Astrocyte of the cerebellum (primary cell): ENCODE data around the gene ADGRD1.

Experiments used
- DNase-seq: peaks from one replicate; pipeline ENCODE4 v3.0.0-alpha.2; 2011; ENCODE audit warnings: low read depth
- H3K4me3 ChIP-seq: 2 replicates; pipeline ENCODE4 v1.5.1; 2011; ENCODE audit warnings: mild to moderate bottlenecking, low read depth, low read length, moderate library complexity
- CTCF ChIP-seq: IDR thresholded peaks from 2 replicates; pipeline ENCODE4 v1.5.1; 2012; ENCODE audit warnings: low read length, low read depth, moderate library complexity, mild to moderate bottlenecking; ENCODE audit errors: missing control alignments
- in situ Hi-C: cut with HindIII; loops from 2 replicates; pipeline ENCODE4 v1.10.0; 2017; ENCODE audit warnings: low sequenced_read_pairs

The ADGRD1 gene

GRCh38 chr12:131011165-131012079, 57.7 kb downstream of the ADGRD1 start:
- in situ Hi-C loops, result no loop called here
- H3K4me3 ChIP-seq, result no peak overlapping the region
- TF ChIP-seq CTCF, result no peak
- DNase-seq, result no peak

- TF ChIP-seq CTCF, result no peak
- H3K4me3 ChIP-seq, result no peak overlapping the region
- in situ Hi-C loops, result no loop called here
- no peak for DNase-seq
Observed at GRCh38 chr12:131012279-131013069, 58.8 kb downstream of the ADGRD1 start.

GRCh38 chr12:131013118-131013517, 59.4 kb downstream of the ADGRD1 start:
- DNase-seq, result no peak
- TF ChIP-seq CTCF, result no peak
- H3K4me3 ChIP-seq, result no peak overlapping the region
- in situ Hi-C loops, result no loop called here

- no peak overlapping the region for H3K4me3 ChIP-seq
- TF ChIP-seq CTCF, result no peak
- in situ Hi-C loops, result no loop called here
- no peak for DNase-seq
Observed at GRCh38 chr12:131014343-131014742, 60.6 kb downstream of the ADGRD1 start.

GRCh38 chr12:131015581-131016337, 62.1 kb downstream of the ADGRD1 start:
- no peak for TF ChIP-seq CTCF
- in situ Hi-C loops, result no loop called here
- no peak overlapping the region for H3K4me3 ChIP-seq
- no peak for DNase-seq

GRCh38 chr12:131017477-131017991, 63.8 kb downstream of the ADGRD1 start:
- no peak overlapping the region for H3K4me3 ChIP-seq
- TF ChIP-seq CTCF, result no peak
- DNase-seq, result no peak
- in situ Hi-C loops, result no loop called here
